ENCODE measurements around the gene MYO5C.

DNA sequence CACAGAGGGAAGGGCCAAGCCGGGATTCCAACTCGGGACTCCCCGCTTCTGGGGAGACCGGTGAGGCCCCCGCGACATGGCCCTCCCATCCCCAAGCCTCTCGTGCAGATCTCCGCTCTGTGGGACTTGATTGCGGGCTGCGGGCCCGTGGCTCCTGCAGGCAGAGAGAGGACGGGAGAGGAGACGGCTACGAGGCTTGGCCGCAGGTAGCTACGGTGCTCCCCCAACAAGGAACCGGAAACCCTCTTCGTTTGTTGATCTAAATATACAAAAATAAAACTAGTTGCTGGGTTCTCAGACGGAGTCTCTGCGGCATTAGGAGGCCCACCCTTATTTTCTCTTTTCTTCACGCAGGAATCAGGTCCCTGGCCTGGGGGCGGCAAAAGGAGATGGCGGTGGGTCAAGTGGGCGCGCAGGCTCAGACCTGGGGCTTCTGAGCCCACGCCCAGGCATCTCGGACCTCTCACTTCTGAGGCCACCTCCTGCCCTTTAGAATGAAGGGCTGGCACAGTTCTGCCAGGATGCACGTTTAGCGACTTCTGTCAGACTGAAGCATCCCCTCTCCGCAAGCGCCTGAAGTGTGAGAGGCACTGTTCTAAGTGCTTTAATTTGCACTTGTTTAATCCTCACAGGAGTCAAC lies 115.3 kb downstream of the MYO5C start:
- TF ChIP-seq, protein P1, sequence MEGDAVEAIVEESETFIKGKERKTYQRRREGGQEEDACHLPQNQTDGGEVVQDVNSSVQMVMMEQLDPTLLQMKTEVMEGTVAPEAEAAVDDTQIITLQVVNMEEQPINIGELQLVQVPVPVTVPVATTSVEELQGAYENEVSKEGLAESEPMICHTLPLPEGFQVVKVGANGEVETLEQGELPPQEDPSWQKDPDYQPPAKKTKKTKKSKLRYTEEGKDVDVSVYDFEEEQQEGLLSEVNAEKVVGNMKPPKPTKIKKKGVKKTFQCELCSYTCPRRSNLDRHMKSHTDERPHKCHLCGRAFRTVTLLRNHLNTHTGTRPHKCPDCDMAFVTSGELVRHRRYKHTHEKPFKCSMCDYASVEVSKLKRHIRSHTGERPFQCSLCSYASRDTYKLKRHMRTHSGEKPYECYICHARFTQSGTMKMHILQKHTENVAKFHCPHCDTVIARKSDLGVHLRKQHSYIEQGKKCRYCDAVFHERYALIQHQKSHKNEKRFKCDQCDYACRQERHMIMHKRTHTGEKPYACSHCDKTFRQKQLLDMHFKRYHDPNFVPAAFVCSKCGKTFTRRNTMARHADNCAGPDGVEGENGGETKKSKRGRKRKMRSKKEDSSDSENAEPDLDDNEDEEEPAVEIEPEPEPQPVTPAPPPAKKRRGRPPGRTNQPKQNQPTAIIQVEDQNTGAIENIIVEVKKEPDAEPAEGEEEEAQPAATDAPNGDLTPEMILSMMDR (IDR thresholded peaks at IDR 0.05): no peak
- TF ChIP-seq EZH2phosphoT487 (IDR thresholded peaks at IDR 0.05) (peak; percentile 35), EZH2 (IDR thresholded peaks at IDR 0.05) (peak; percentile 49)

Data from neural progenitor cell (in vitro differentiated cells).